ENCODE measurements around the gene SLC2A2. TPM values are rescaled to one million over a fixed set of nuclear protein-coding genes. Genes with fewer than 3 reads are reported as not detected.

The SLC2A2 gene
- polyA plus RNA-seq, 1 donor from 2014 or later, result not detected

GRCh38 chr3:171011109-171011872, 15.2 kb downstream of the SLC2A2 start:
- H3K27ac Mint-ChIP-seq, result no peak overlapping the region

GRCh38 chr3:171007316-171007715, 19.2 kb downstream of the SLC2A2 start:
- H3K27ac Mint-ChIP-seq, result no peak overlapping the region
- no peak overlapping the region for H3K4me3 Mint-ChIP-seq
- no peaks in the 10 kb centered on the region for H3K4me1 Mint-ChIP-seq
- H3K27me3 Mint-ChIP-seq, result peaks cover 2% of the 10 kb centered on the region
- H3K9me3 Mint-ChIP-seq, result no peaks in the 10 kb centered on the region
- H3K36me3 Mint-ChIP-seq, result no peaks in the 10 kb centered on the region

More at GRCh38 chr3:171011109-171011872, 15.2 kb downstream of the SLC2A2 start:
- Mint-ChIP-seq H3K36me3 (no peaks in the 10 kb centered on the region), H3K4me3 (no peak overlapping the region), H3K4me1 (no peaks in the 10 kb centered on the region), H3K27me3 (peaks cover 2% of the 10 kb centered on the region), H3K9me3 (no peaks in the 10 kb centered on the region)

- no peaks in the 10 kb centered on the region for H3K9me3 Mint-ChIP-seq
- no peaks in the 10 kb centered on the region for H3K4me1 Mint-ChIP-seq
- H3K27me3 Mint-ChIP-seq, result peaks cover 2% of the 10 kb centered on the region
- no peak overlapping the region for H3K4me3 Mint-ChIP-seq
- H3K27ac Mint-ChIP-seq, result no peak overlapping the region
- no peaks in the 10 kb centered on the region for H3K36me3 Mint-ChIP-seq
These were observed 20.9 kb downstream of the SLC2A2 start for GRCh38 chr3:171005648-171006047.

- no peaks in the 10 kb centered on the region for H3K9me3 Mint-ChIP-seq
- no peak overlapping the region for H3K4me3 Mint-ChIP-seq
- H3K27ac Mint-ChIP-seq, result no peak overlapping the region
- no peaks in the 10 kb centered on the region for H3K4me1 Mint-ChIP-seq
- H3K27me3 Mint-ChIP-seq, result no peaks in the 10 kb centered on the region
- no peaks in the 10 kb centered on the region for H3K36me3 Mint-ChIP-seq
These were observed 24.4 kb downstream of the SLC2A2 start for GRCh38 chr3:171001957-171002694.

GRCh38 chr3:171001250-171001893, 25.1 kb downstream of the SLC2A2 start:
- no peaks in the 10 kb centered on the region for H3K9me3 Mint-ChIP-seq
- H3K27me3 Mint-ChIP-seq, result no peaks in the 10 kb centered on the region
- H3K4me3 Mint-ChIP-seq, result no peak overlapping the region
- no peak overlapping the region for H3K27ac Mint-ChIP-seq
- no peaks in the 10 kb centered on the region for H3K4me1 Mint-ChIP-seq
- H3K36me3 Mint-ChIP-seq, result no peaks in the 10 kb centered on the region

GRCh38 chr3:171000281-171000680, 26.2 kb downstream of the SLC2A2 start:
- Mint-ChIP-seq H3K36me3 (no peaks in the 10 kb centered on the region), H3K4me1 (no peaks in the 10 kb centered on the region), H3K9me3 (no peaks in the 10 kb centered on the region), H3K4me3 (no peak overlapping the region), H3K27ac (no peak overlapping the region), H3K27me3 (no peaks in the 10 kb centered on the region)

- no peaks in the 10 kb centered on the region for H3K4me1 Mint-ChIP-seq
- H3K27ac Mint-ChIP-seq, result no peak overlapping the region
- H3K4me3 Mint-ChIP-seq, result no peak overlapping the region
- H3K9me3 Mint-ChIP-seq, result no peaks in the 10 kb centered on the region
- no peaks in the 10 kb centered on the region for H3K36me3 Mint-ChIP-seq
- no peaks in the 10 kb centered on the region for H3K27me3 Mint-ChIP-seq
These were observed 26.7 kb downstream of the SLC2A2 start for GRCh38 chr3:170999737-171000242.

GRCh38 chr3:170997961-170998913, 28.3 kb downstream of the SLC2A2 start:
- H3K4me1 Mint-ChIP-seq, result no peaks in the 10 kb centered on the region
- no peaks in the 10 kb centered on the region for H3K27me3 Mint-ChIP-seq
- H3K27ac Mint-ChIP-seq, result no peak overlapping the region
- H3K4me3 Mint-ChIP-seq, result no peak overlapping the region
- H3K9me3 Mint-ChIP-seq, result peaks cover 0 to under 1% (median 0%) of the 10 kb centered on the region in 3 donors
- no peaks in the 10 kb centered on the region for H3K36me3 Mint-ChIP-seq

GRCh38 chr3:170992854-170993253, 33.7 kb downstream of the SLC2A2 start:
- H3K4me3 Mint-ChIP-seq, result no peak overlapping the region
- H3K27ac Mint-ChIP-seq, result no peak overlapping the region
- peaks cover 0 to 8% (median 5%) of the 10 kb centered on the region in 3 donors for H3K9me3 Mint-ChIP-seq
- H3K27me3 Mint-ChIP-seq, result peaks cover 12% of the 10 kb centered on the region
- no peaks in the 10 kb centered on the region for H3K4me1 Mint-ChIP-seq
- H3K36me3 Mint-ChIP-seq, result no peaks in the 10 kb centered on the region

GRCh38 chr3:170991664-170992063, 34.9 kb downstream of the SLC2A2 start:
- Mint-ChIP-seq H3K36me3 (peaks cover under 1% of the 10 kb centered on the region), H3K27me3 (peaks cover 12% of the 10 kb centered on the region), H3K4me3 (no peak overlapping the region), H3K4me1 (no peaks in the 10 kb centered on the region), H3K27ac (no peak overlapping the region), H3K9me3 (peaks cover 0 to 8% (median 5%) of the 10 kb centered on the region in 3 donors)

- no peak overlapping the region for H3K27ac Mint-ChIP-seq
- no peak overlapping the region for H3K4me3 Mint-ChIP-seq
- H3K9me3 Mint-ChIP-seq, result peaks cover 0 to 8% (median 5%) of the 10 kb centered on the region in 3 donors
- H3K36me3 Mint-ChIP-seq, result peaks cover 2% of the 10 kb centered on the region
- no peaks in the 10 kb centered on the region for H3K4me1 Mint-ChIP-seq
- peaks cover 12% of the 10 kb centered on the region for H3K27me3 Mint-ChIP-seq
These were observed 37.3 kb downstream of the SLC2A2 start for GRCh38 chr3:170989100-170989648.

GRCh38 chr3:170988378-170988777, 38.1 kb downstream of the SLC2A2 start:
- peaks cover 0 to 8% (median 5%) of the 10 kb centered on the region in 3 donors for H3K9me3 Mint-ChIP-seq
- H3K4me1 Mint-ChIP-seq, result no peaks in the 10 kb centered on the region
- no peak overlapping the region for H3K27ac Mint-ChIP-seq
- H3K4me3 Mint-ChIP-seq, result no peak overlapping the region
- peaks cover 2% of the 10 kb centered on the region for H3K36me3 Mint-ChIP-seq
- H3K27me3 Mint-ChIP-seq, result peaks cover 14% of the 10 kb centered on the region

- peaks cover 14% of the 10 kb centered on the region for H3K27me3 Mint-ChIP-seq
- no peaks in the 10 kb centered on the region for H3K9me3 Mint-ChIP-seq
- no peak overlapping the region for H3K4me3 Mint-ChIP-seq
- H3K27ac Mint-ChIP-seq, result no peak overlapping the region
- peaks cover 2% of the 10 kb centered on the region for H3K36me3 Mint-ChIP-seq
- H3K4me1 Mint-ChIP-seq, result no peaks in the 10 kb centered on the region
These were observed 41.2 kb downstream of the SLC2A2 start for GRCh38 chr3:170985304-170985703.

- Mint-ChIP-seq H3K36me3 (peaks cover 2% of the 10 kb centered on the region), H3K4me1 (no peaks in the 10 kb centered on the region), H3K4me3 (no peak overlapping the region), H3K9me3 (no peaks in the 10 kb centered on the region), H3K27me3 (peaks cover 2% of the 10 kb centered on the region), H3K27ac (no peak overlapping the region)
These were observed 43.8 kb downstream of the SLC2A2 start for GRCh38 chr3:170982733-170983132.

All from IgD-negative memory B cell (primary cell).